HEK293 (cell line): ENCODE measurements around the gene GBX1.
A peak's percentile ranks its signal among the peaks of the same experiment; 100 is the strongest.

ENCODE experiments used
- IKZF3 ChIP-seq: fragments of 450-650 bp; IDR thresholded peaks from 2 replicates; pipeline ENCODE4 v1.5.0; 2018; ENCODE audit warnings: missing biosample characterization, mild to moderate bottlenecking, missing genetic modification characterization, moderate library complexity
- ZNF341 ChIP-seq: fragments of 450-650 bp; formaldehyde crosslinking; IDR thresholded peaks from 2 replicates; pipeline ENCODE4; 2016; ENCODE audit warnings: low read depth, missing biosample characterization, missing genetic modification characterization
- ZNF354C ChIP-seq: fragments of 450-650 bp; formaldehyde crosslinking; IDR thresholded peaks from 2 replicates; pipeline ENCODE4 v1.5.1; 2016; ENCODE audit warnings: missing biosample characterization, missing genetic modification characterization, low read depth, borderline replicate concordance
- ZNF521 ChIP-seq: fragments of 450-650 bp; formaldehyde crosslinking; IDR thresholded peaks from 2 replicates; pipeline ENCODE4 v1.5.1; 2017; ENCODE audit warnings: missing biosample characterization, mild to moderate bottlenecking, missing genetic modification characterization
- ZNF600 ChIP-seq: fragments of 450-650 bp; formaldehyde crosslinking; IDR thresholded peaks from 2 replicates; pipeline ENCODE4 v1.5.1; 2016; ENCODE audit warnings: missing biosample characterization, missing genetic modification characterization
- ZNF629 ChIP-seq: fragments of 450-650 bp; formaldehyde crosslinking; IDR thresholded peaks from 2 replicates; pipeline ENCODE4 v1.5.1; 2017; ENCODE audit warnings: missing biosample characterization, missing genetic modification characterization
- ZNF677 ChIP-seq: fragments of 450-650 bp; IDR thresholded peaks from 2 replicates; pipeline ENCODE4 v1.5.0; 2018; ENCODE audit warnings: missing biosample characterization, mild to moderate bottlenecking, missing genetic modification characterization, moderate library complexity
- TF ChIP-seq, protein P1 (sequence below): IDR thresholded peaks from 2 replicates; pipeline ENCODE4 v1.6.1; 2011; ENCODE audit warnings: mild to moderate bottlenecking, low read depth, low read length, borderline replicate concordance

GBX1 gene

DNA sequence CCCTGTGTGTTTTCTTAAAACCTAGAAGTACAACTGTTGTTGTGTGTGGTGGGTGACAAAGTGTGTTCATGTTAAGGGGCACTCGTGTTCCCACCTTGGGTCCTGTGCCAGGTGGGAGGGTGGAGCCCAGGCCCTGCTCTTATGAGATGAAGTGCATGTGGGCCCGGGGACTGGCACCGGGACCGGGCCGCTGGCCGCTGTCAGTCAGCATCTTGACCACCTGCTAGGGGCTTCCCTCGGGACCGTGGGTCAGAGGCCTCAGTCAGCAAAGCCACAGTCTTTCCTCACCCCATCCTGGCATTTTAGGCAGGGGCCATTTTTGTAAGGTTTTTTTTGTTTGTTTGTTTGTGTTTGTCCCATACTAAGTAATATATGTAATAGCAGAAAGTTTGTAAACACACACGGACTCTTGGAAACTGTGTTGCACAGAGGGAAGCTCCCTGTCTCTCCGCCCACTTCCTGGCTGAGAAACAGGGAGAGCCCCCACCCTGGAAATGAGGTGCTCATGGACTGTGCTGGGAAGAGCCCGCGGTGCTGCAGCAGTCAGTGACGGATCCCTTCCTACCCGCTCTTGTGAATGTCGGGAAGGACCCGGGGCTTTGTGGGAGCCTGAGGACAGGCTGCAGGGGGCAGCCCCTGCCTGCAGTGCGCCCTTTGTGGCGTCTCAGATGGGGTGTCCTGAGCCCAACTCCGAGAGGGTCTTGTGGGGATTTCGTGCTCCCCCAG, 67.8 kb downstream of the GBX1 start (continued):
- TF ChIP-seq ZNF354C (tag by site-specific recombination) (no peak), ZNF521 (tag by site-specific recombination) (no peak), ZNF677 (no peak), IKZF3 (tag by site-specific recombination) (0 out of 2 replicates have a peak, but pooled peaks have one; percentile 29), ZNF629 (tag by site-specific recombination) (no peak), ZNF600 (tag by site-specific recombination) (peak; percentile 71), ZNF341 (tag by site-specific recombination) (peak; percentile 27)
- TF ChIP-seq, protein P1, sequence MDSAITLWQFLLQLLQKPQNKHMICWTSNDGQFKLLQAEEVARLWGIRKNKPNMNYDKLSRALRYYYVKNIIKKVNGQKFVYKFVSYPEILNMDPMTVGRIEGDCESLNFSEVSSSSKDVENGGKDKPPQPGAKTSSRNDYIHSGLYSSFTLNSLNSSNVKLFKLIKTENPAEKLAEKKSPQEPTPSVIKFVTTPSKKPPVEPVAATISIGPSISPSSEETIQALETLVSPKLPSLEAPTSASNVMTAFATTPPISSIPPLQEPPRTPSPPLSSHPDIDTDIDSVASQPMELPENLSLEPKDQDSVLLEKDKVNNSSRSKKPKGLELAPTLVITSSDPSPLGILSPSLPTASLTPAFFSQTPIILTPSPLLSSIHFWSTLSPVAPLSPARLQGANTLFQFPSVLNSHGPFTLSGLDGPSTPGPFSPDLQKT, result no peak
